Mesenchymal stem cell (in vitro differentiated cells and primary cell): Measurements from ENCODE around the gene IL18.

Source experiments
- DNase-seq: peaks from one replicate; pipeline ENCODE4 v3.0.0-alpha.2; 2013
- H2AFZ ChIP-seq: one replicate; pipeline ENCODE4 v1.6.1; 2013; ENCODE audit warnings: low read depth, mild to moderate bottlenecking, control low read depth, inconsistent platforms, low read length, moderate library complexity
- H2AK5ac ChIP-seq: 2 replicates; pipeline ENCODE4 v1.6.1; 2013; ENCODE audit warnings: low read length, moderate library complexity, mild to moderate bottlenecking, inconsistent platforms; ENCODE audit not compliant: severe bottlenecking
- H2BK120ac ChIP-seq: one replicate; pipeline ENCODE4 v1.6.1; 2013; ENCODE audit warnings: low read depth, mild to moderate bottlenecking, inconsistent platforms, low read length, moderate library complexity
- H2BK12ac ChIP-seq, 2 experiments: one replicate each; pipeline ENCODE4 v1.6.1; 2013; ENCODE audit warnings: inconsistent platforms in 2 of 2, low read length in 2 of 2, mild to moderate bottlenecking in 2 of 2, moderate library complexity in 2 of 2, control low read depth in 1 of 2
- H2BK15ac ChIP-seq: one replicate; pipeline ENCODE4 v1.6.1; 2013; ENCODE audit warnings: mild to moderate bottlenecking, low read depth, inconsistent platforms; ENCODE audit not compliant: poor library complexity, severe bottlenecking
- H2BK5ac ChIP-seq: 2 replicates; pipeline ENCODE4 v1.6.1; 2013; ENCODE audit warnings: low read depth, mild to moderate bottlenecking, low read length, control low read depth, inconsistent platforms; ENCODE audit not compliant: poor library complexity, severe bottlenecking
- H3K14ac ChIP-seq, 2 experiments: one replicate each; pipeline ENCODE4 v1.6.1; 2013; ENCODE audit warnings: inconsistent platforms in 2 of 2, low read length in 2 of 2, control low read depth in 1 of 2, mild to moderate bottlenecking in 1 of 2, moderate library complexity in 1 of 2
- H3K18ac ChIP-seq, 2 experiments: one replicate each; pipeline ENCODE4 v1.6.1; 2013; ENCODE audit warnings: inconsistent platforms in 2 of 2, low read length in 2 of 2, control low read depth in 1 of 2, low read depth in 1 of 2, mild to moderate bottlenecking in 1 of 2
- H3K23ac ChIP-seq, 2 experiments: one replicate each; pipeline ENCODE4 v1.6.1; 2013; ENCODE audit warnings: inconsistent platforms in 2 of 2, low read length in 2 of 2, mild to moderate bottlenecking in 2 of 2, moderate library complexity in 2 of 2, control low read depth in 1 of 2
- H3K27ac ChIP-seq: 2 replicates; pipeline ENCODE4 v1.5.1; 2013; ENCODE audit warnings: mild to moderate bottlenecking, moderate library complexity, low read length, control low read depth, inconsistent platforms; ENCODE audit not compliant: poor library complexity, severe bottlenecking
- H3K27me3 ChIP-seq, 2 experiments: 2 replicates each; pipeline versions ENCODE4 v1.6.1 to v1.7.0; 2013; ENCODE audit warnings: low read length in 2 of 2, mild to moderate bottlenecking in 2 of 2, moderate library complexity in 2 of 2, control low read depth in 1 of 2, inconsistent platforms in 1 of 2; ENCODE audit not compliant: control insufficient read depth in 1 of 2, insufficient read depth in 1 of 2
- H3K36me3 ChIP-seq, 2 experiments: 2 replicates each; pipeline versions ENCODE4 v1.6.1 to v1.7.0; 2013; ENCODE audit warnings: low read length in 2 of 2, control low read depth in 1 of 2, inconsistent platforms in 1 of 2, low read depth in 1 of 2, mild to moderate bottlenecking in 1 of 2; ENCODE audit not compliant: insufficient read depth in 2 of 2, control insufficient read depth in 1 of 2
- H3K4ac ChIP-seq, 2 experiments: one replicate each; pipeline ENCODE4 v1.6.1; 2013; ENCODE audit warnings: inconsistent platforms in 2 of 2, low read length in 2 of 2, mild to moderate bottlenecking in 2 of 2, moderate library complexity in 2 of 2, control low read depth in 1 of 2, low read depth in 1 of 2
- H3K4me1 ChIP-seq: 2 replicates; pipeline ENCODE4 v1.6.1; 2013; ENCODE audit warnings: low read depth, low read length, control low read depth; ENCODE audit not compliant: control insufficient read depth, insufficient read depth
- H3K4me2 ChIP-seq: 2 replicates; pipeline ENCODE4 v1.6.1; 2013; ENCODE audit warnings: low read length, mild to moderate bottlenecking, inconsistent platforms; ENCODE audit not compliant: poor library complexity, severe bottlenecking
- H3K4me3 ChIP-seq, 2 experiments: 2 replicates each; pipeline versions ENCODE4 v1.5.1 to v1.7.0; 2013; ENCODE audit warnings: low read length in 2 of 2, mild to moderate bottlenecking in 2 of 2, control low read depth in 1 of 2, low read depth in 1 of 2; ENCODE audit not compliant: insufficient read depth in 1 of 2
- H3K79me1 ChIP-seq: replicated peaks from 2 replicates; pipeline ENCODE4 v1.6.1; 2013; ENCODE audit warnings: mild to moderate bottlenecking, control low read depth, low read length, inconsistent platforms; ENCODE audit not compliant: poor library complexity, severe bottlenecking
- H3K9ac ChIP-seq: 2 replicates; pipeline ENCODE4 v1.7.0; 2013; ENCODE audit warnings: mild to moderate bottlenecking, low read length, moderate library complexity
- H3K9me3 ChIP-seq: 2 replicates; pipeline ENCODE4 v1.7.0; 2013; ENCODE audit warnings: mild to moderate bottlenecking, low read length; ENCODE audit not compliant: control insufficient read depth
- H4K8ac ChIP-seq: one replicate; pipeline ENCODE4 v1.6.1; 2013; ENCODE audit warnings: inconsistent platforms, mild to moderate bottlenecking, low read length, moderate library complexity
- H4K91ac ChIP-seq: one replicate; pipeline ENCODE4 v1.6.1; 2013; ENCODE audit warnings: mild to moderate bottlenecking, low read length, inconsistent platforms
- WGBS: methylation state at CpG from one replicate; pipeline ENCODE4 v1.1.7; 2013; ENCODE audit warnings: mixed read lengths; 5-methylcytosine and 5-hydroxymethylcytosine counted together

IL18 gene

DNA sequence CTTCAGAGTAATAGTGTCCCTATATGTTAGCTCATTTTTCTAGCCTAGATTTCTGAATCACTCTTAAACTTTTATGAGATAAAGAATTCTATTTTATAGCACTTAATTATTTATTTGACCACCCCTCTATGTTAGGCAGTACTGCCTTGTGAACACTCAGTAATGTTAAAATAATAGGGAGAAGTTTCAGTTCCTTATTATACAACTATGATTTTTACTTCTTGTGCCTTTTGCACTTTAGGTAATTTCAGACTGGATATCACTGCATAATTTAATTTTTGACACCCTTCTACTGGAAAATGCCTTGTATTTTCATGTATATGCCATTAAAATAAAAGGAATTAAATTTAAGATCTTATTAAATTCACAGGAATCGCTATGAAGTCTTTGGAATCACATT, 14.5 kb upstream of the IL18 start:
- no peak overlapping the region for H4K8ac ChIP-seq
- H2AK5ac ChIP-seq, result no peak overlapping the region
- no peak overlapping the region for H3K27ac ChIP-seq

DNA sequence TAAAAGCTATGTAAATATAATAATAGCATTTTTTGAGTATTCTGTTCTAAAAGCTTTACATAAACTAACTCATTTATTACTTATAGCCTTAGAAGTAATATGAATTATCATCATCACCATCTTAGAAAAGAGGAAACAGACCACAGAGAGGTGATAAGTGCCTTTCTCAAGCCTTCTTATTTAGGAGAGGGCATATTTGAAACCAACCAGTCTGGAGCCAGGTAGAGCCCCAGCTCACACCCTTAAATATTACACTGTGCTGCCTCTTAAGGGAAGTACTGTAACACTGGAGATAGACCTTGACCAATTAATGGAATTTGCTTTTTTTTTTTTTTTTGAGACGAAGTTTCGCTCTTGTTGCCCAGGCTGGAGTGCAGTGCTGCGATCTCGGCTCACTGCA, 13.7 kb upstream of the IL18 start:
- no peak overlapping the region for H3K27ac ChIP-seq
- peaks cover 3% of the 10 kb centered on the region for H3K4me1 ChIP-seq
- H2BK120ac ChIP-seq, result no peak overlapping the region
- no peaks in the 10 kb centered on the region for H3K36me3 ChIP-seq
- H2BK15ac ChIP-seq, result no peak overlapping the region
- no peak overlapping the region for H3K4me2 ChIP-seq
- H3K14ac ChIP-seq, result no peak overlapping the region
- no peak overlapping the region for H3K9ac ChIP-seq
- no peak overlapping the region for H4K8ac ChIP-seq
- no peak overlapping the region for H2BK12ac ChIP-seq
- no peak overlapping the region for H2BK5ac ChIP-seq
- whole genome bisulfite sequencing, result 95% methylated on average over 4 of the region's 4 CpGs
- DNase-seq, result no peak
- H3K4me3 ChIP-seq, result no peak overlapping the region
- H3K79me1 ChIP-seq, result no peaks in the 10 kb centered on the region
- H2AFZ ChIP-seq, result no peak overlapping the region
- no peak overlapping the region for H2AK5ac ChIP-seq
- no peak overlapping the region for H3K23ac ChIP-seq
- no peak overlapping the region for H3K18ac ChIP-seq
- peaks cover 0 to 3% of the 10 kb centered on the region in 2 experiments for H3K27me3 ChIP-seq
- H3K4ac ChIP-seq, result no peak overlapping the region
- no peaks in the 10 kb centered on the region for H3K9me3 ChIP-seq
- no peak overlapping the region for H4K91ac ChIP-seq

More for the DNA sequence above, 14.5 kb upstream of the IL18 start:
- H3K9ac ChIP-seq, result no peak overlapping the region
- no peak overlapping the region for H3K4ac ChIP-seq
- H3K9me3 ChIP-seq, result no peaks in the 10 kb centered on the region
- H3K4me2 ChIP-seq, result no peak overlapping the region
- 96% methylated on average over 1 of the region's 1 CpG for WGBS
- no peak overlapping the region for H4K91ac ChIP-seq
- no peak overlapping the region for H2AFZ ChIP-seq
- no peak overlapping the region for H3K23ac ChIP-seq
- H3K4me1 ChIP-seq, result peaks cover 3% of the 10 kb centered on the region
- no peaks in the 10 kb centered on the region for H3K79me1 ChIP-seq
- no peak for DNase-seq
- no peak overlapping the region for H3K14ac ChIP-seq
- H3K27me3 ChIP-seq, result peaks cover 0 to 3% of the 10 kb centered on the region in 2 experiments
- no peak overlapping the region for H3K18ac ChIP-seq
- no peak overlapping the region for H2BK5ac ChIP-seq
- no peak overlapping the region for H2BK120ac ChIP-seq
- no peak overlapping the region for H3K4me3 ChIP-seq
- no peaks in the 10 kb centered on the region for H3K36me3 ChIP-seq
- no peak overlapping the region for H2BK12ac ChIP-seq
- H2BK15ac ChIP-seq, result no peak overlapping the region

GRCh38 chr11:112176077-112176476, 12.2 kb upstream of the IL18 start:
- H3K23ac ChIP-seq, result no peak overlapping the region
- no peak overlapping the region for H3K4me3 ChIP-seq
- H3K9ac ChIP-seq, result peak overlapping the region; percentile 88
- peaks cover 3% of the 10 kb centered on the region for H3K4me1 ChIP-seq
- no peaks in the 10 kb centered on the region for H3K36me3 ChIP-seq
- H2BK120ac ChIP-seq, result no peak overlapping the region
- H4K8ac ChIP-seq, result no peak overlapping the region
- no peak overlapping the region for H3K18ac ChIP-seq
- no peak overlapping the region for H3K14ac ChIP-seq
- no peaks in the 10 kb centered on the region for H3K79me1 ChIP-seq
- peaks cover 0 to 3% of the 10 kb centered on the region in 2 experiments for H3K27me3 ChIP-seq
- H3K27ac ChIP-seq, result no peak overlapping the region
- H2BK5ac ChIP-seq, result no peak overlapping the region
- no peak overlapping the region for H2AK5ac ChIP-seq
- peak; percentile 55 for DNase-seq
- H3K9me3 ChIP-seq, result no peaks in the 10 kb centered on the region
- no peak overlapping the region for H3K4me2 ChIP-seq
- H2BK12ac ChIP-seq, result no peak overlapping the region
- no peak overlapping the region for H3K4ac ChIP-seq
- H2AFZ ChIP-seq, result no peak overlapping the region
- no CpG with 5 or more reads among the region's 1 CpG for WGBS
- no peak overlapping the region for H4K91ac ChIP-seq
- H2BK15ac ChIP-seq, result no peak overlapping the region

- DNase-seq, result no peak
- H2AFZ ChIP-seq, result no peak overlapping the region
- no peak overlapping the region for H3K27ac ChIP-seq
- H4K91ac ChIP-seq, result no peak overlapping the region
- no peak overlapping the region for H2BK12ac ChIP-seq
- peak overlapping the region; percentile 88 for H3K9ac ChIP-seq
- no peak overlapping the region for H2BK120ac ChIP-seq
- peak overlapping the region; percentile 74 for H3K4me2 ChIP-seq
- no peak overlapping the region for H2BK15ac ChIP-seq
- peaks cover 3% of the 10 kb centered on the region for H3K4me1 ChIP-seq
- H3K4me3 ChIP-seq, result peak overlapping the region in 1 of 2 experiments; percentile 69
- no peak overlapping the region for H3K14ac ChIP-seq
- no peak overlapping the region for H4K8ac ChIP-seq
- H3K36me3 ChIP-seq, result no peaks in the 10 kb centered on the region
- H2AK5ac ChIP-seq, result no peak overlapping the region
- H3K9me3 ChIP-seq, result no peaks in the 10 kb centered on the region
- H3K18ac ChIP-seq, result no peak overlapping the region
- peaks cover 0 to 3% of the 10 kb centered on the region in 2 experiments for H3K27me3 ChIP-seq
- H3K4ac ChIP-seq, result no peak overlapping the region
- no peak overlapping the region for H3K23ac ChIP-seq
- no peaks in the 10 kb centered on the region for H3K79me1 ChIP-seq
- WGBS, result 54% methylated on average over 2 of the region's 4 CpGs
- no peak overlapping the region for H2BK5ac ChIP-seq
Measured at GRCh38 chr11:112175599-112175952, 11.7 kb upstream of the IL18 start.
